K562 (cell line): ENCODE results near the gene IDH1. TPM values are rescaled to one million over a fixed set of nuclear protein-coding genes. Genes with fewer than 3 reads are reported as not detected.
A peak's percentile ranks its signal among the peaks of the same experiment; 100 is the strongest.

Source experiments
- ATAC-seq: fragments of 200-7000 bp; cut with Tn5 transposase; 3 replicates; pipeline ENCODE4 v1.9.1; 2020; ENCODE audit warnings: moderate library complexity
- BruUV-seq: library from RNA; stranded (reverse); fragments of 400-500 nt; replicated peaks from 2 replicates; lab custom pipeline; 2021; lab: Mats Ljungman, UMichigan
- CTCF ChIA-PET: fragments of 300-600 bp; formaldehyde crosslinking; extraction: SDS; loops from one replicate; lab custom pipeline; 2021; ENCODE audit warnings: low intra/inter-chr PET ratio; lab: Yijun Ruan, JAX
- POLR2A ChIA-PET: fragments of 300-600, 350-650 bp; sonication (Branson Sonifier 250); formaldehyde crosslinking; extraction: SDS; loops from one replicate; lab custom pipeline; 2021; ENCODE audit warnings: antibody characterized with exemption, inconsistent platforms; lab: Yijun Ruan, JAX
- DNase-seq, 4 experiments: peaks; one replicate each; pipeline versions ENCODE4 v3.0.0 to v3.0.0-alpha.2; 2011 to 2018; ENCODE audit warnings: low spot score in 3 of 4, mixed read lengths in 3 of 4; ENCODE audit errors: extremely low read depth in 1 of 4
- FAIRE-seq: peaks from 2 replicates; lab custom pipeline; 2011; peaks lifted over from hg19 to GRCh38; lab: Jason Lieb, UNC
- H2AFZ ChIP-seq: 2 replicates; pipeline ENCODE4 v1.6.0; 2011; ENCODE audit warnings: low read depth, low read length, control low read depth, inconsistent platforms
- H3K27ac ChIP-seq: fragments of 200-600 bp; 3 replicates; pipeline ENCODE4 v1.8.0; 2011; ENCODE audit warnings: low read depth, mild to moderate bottlenecking, control low read depth, inconsistent platforms, low read length, moderate library complexity, mixed read lengths; ENCODE audit errors: extremely low read depth
- H3K27me3 ChIP-seq, 2 experiments: fragments of 300-600 bp in 1 of 2; 2 replicates in 1 of 2; 3 replicates in 1 of 2; pipeline versions ENCODE4 v1.6.0 to v1.8.0; 2011; ENCODE audit warnings: inconsistent platforms in 2 of 2, low read length in 2 of 2, mild to moderate bottlenecking in 1 of 2, mixed read lengths in 1 of 2, moderate library complexity in 1 of 2; ENCODE audit not compliant: control insufficient read depth in 2 of 2, insufficient read depth in 2 of 2
- H3K36me3 ChIP-seq: fragments of 300-600 bp; 3 replicates; pipeline ENCODE4 v1.8.0; 2011; ENCODE audit warnings: mild to moderate bottlenecking, low read length, inconsistent platforms; ENCODE audit not compliant: control insufficient read depth, insufficient read depth
- H3K4me1 ChIP-seq, 2 experiments: fragments of 200-600 bp in 1 of 2; replicated peaks in 1 of 2; 2 replicates in 1 of 2; 3 replicates in 1 of 2; pipeline versions ENCODE4 v1.5.1 to v1.8.0; 2011; ENCODE audit warnings: inconsistent platforms in 2 of 2, low read length in 2 of 2, mild to moderate bottlenecking in 1 of 2, mixed read lengths in 1 of 2, moderate library complexity in 1 of 2; ENCODE audit not compliant: control insufficient read depth in 2 of 2, insufficient read depth in 2 of 2
- H3K4me2 ChIP-seq: 2 replicates; pipeline ENCODE4 v1.6.1; 2011; ENCODE audit warnings: low read length, control low read depth, inconsistent platforms, mixed read lengths; ENCODE audit not compliant: insufficient read depth
- H3K4me3 ChIP-seq: fragments of 200-600 bp; sonication (generic), shearing (Covaris generic); 2 replicates; pipeline ENCODE4 v1.5.1; 2016; ENCODE audit warnings: control low read depth, inconsistent platforms
- H3K79me2 ChIP-seq: fragments of 200-600 bp; 3 replicates; pipeline ENCODE4 v1.8.0; 2011; ENCODE audit warnings: low read length, inconsistent platforms; ENCODE audit not compliant: control insufficient read depth, insufficient read depth
- H3K9ac ChIP-seq, 2 experiments: 2 replicates each; pipeline versions ENCODE4 v1.6.0 to v1.6.1; 2011; ENCODE audit warnings: low read depth in 2 of 2, low read length in 2 of 2, control low read depth in 1 of 2, inconsistent platforms in 1 of 2, mild to moderate bottlenecking in 1 of 2, mixed read lengths in 1 of 2; ENCODE audit not compliant: insufficient read depth in 1 of 2
- H3K9me1 ChIP-seq: one replicate; pipeline ENCODE4 v1.6.0; 2011; ENCODE audit warnings: inconsistent platforms, mild to moderate bottlenecking, low read length, moderate library complexity; ENCODE audit not compliant: control insufficient read depth, insufficient read depth
- H3K9me3 ChIP-seq: replicated peaks from 2 replicates; pipeline ENCODE4 v1.5.1; 2011; ENCODE audit warnings: low read depth, low read length, inconsistent platforms; ENCODE audit not compliant: control insufficient read depth, insufficient read depth
- H4K20me1 ChIP-seq: replicated peaks from 2 replicates; pipeline ENCODE4 v1.6.1; 2011; ENCODE audit warnings: low read length, inconsistent platforms, mixed read lengths; ENCODE audit not compliant: control insufficient read depth, insufficient read depth
- ARNT ChIP-seq, 2 experiments: fragments of 450-650 bp; IDR thresholded peaks; 2 replicates each; pipeline ENCODE4 v1.6.1; 2016; ENCODE audit warnings: mild to moderate bottlenecking in 1 of 2
- BRD9 ChIP-seq: fragments of 450-650 bp; IDR thresholded peaks from 2 replicates; pipeline ENCODE4 v1.6.1; 2018; ENCODE audit warnings: low read depth; ENCODE audit not compliant: partially characterized antibody
- CSDE1 ChIP-seq, 2 experiments: fragments of 450-650 bp; IDR thresholded peaks; 2 replicates each; pipeline ENCODE4 v1.6.1; 2016; ENCODE audit warnings: mild to moderate bottlenecking in 1 of 2
- GABPA ChIP-seq: fragments of 200-800 bp; sonication (Bioruptor generic); conservative IDR thresholded peaks from 2 replicates; pipeline ENCODE4 v1.6.1; 2016; ENCODE audit warnings: low read depth, missing genetic modification characterization, missing compliant biosample characterization
- JUND ChIP-seq, 2 experiments: IDR thresholded peaks; 2 replicates in 1 of 2; 3 replicates in 1 of 2; pipeline ENCODE4 v1.6.1; 2011; ENCODE audit warnings: borderline replicate concordance in 2 of 2, low read depth in 2 of 2, low read length in 2 of 2, improper control_type of control experiment in 1 of 2, missing biosample characterization in 1 of 2, missing genetic modification characterization in 1 of 2, missing genetic modification reagents in 1 of 2
- LARP7 ChIP-seq: fragments of 450-650 bp; IDR thresholded peaks from 2 replicates; pipeline ENCODE4 v1.6.1; 2016
- NFE2 ChIP-seq: IDR thresholded peaks from 2 replicates; pipeline ENCODE4 v1.6.1; 2014; ENCODE audit warnings: antibody characterized with exemption, low read depth
- NFIC ChIP-seq: fragments of 450-650 bp; IDR thresholded peaks from 2 replicates; pipeline ENCODE4 v1.6.1; 2017; ENCODE audit warnings: mild to moderate bottlenecking, inconsistent platforms
- SMARCA4 ChIP-seq: fragments of 450-650 bp; IDR thresholded peaks from 2 replicates; pipeline ENCODE4 v1.6.1; 2016
- TOE1 ChIP-seq, 2 experiments: fragments of 450-650 bp in 1 of 2; sonication (generic) in 1 of 2; formaldehyde crosslinking in 1 of 2; IDR thresholded peaks; 2 replicates each; pipeline versions ENCODE4 v1.7.1 to v1.8.0; 2016 to 2022; ENCODE audit warnings: borderline replicate concordance in 2 of 2, mild to moderate bottlenecking in 2 of 2, antibody characterized with exemption in 1 of 2, inconsistent platforms in 1 of 2, low read depth in 1 of 2, missing genetic modification reagents in 1 of 2, moderate library complexity in 1 of 2
- ZNF583 ChIP-seq: fragments of 250-450 bp; sonication (Bioruptor Pico); IDR thresholded peaks from 2 replicates; pipeline ENCODE4 v1.4.0; 2020
- ZNF589 ChIP-seq: fragments of 200-800 bp; sonication (Bioruptor generic); IDR thresholded peaks from 2 replicates; pipeline ENCODE4 v1.6.1; 2016; ENCODE audit warnings: low read depth, missing genetic modification characterization, missing compliant biosample characterization
- ZNF707 ChIP-seq: fragments of 250-450 bp; sonication (Bioruptor Pico); conservative IDR thresholded peaks from 2 replicates; pipeline ENCODE4 v1.8.0; 2022; ENCODE audit warnings: inconsistent platforms, mild to moderate bottlenecking, moderate library complexity
- WGBS: fragments of 100-300 bp; shearing (Covaris generic); methylation state at CpG from one replicate; pipeline ENCODE4 v1.1.6; 2016; ENCODE audit warnings: low coverage, mixed read lengths; ENCODE audit not compliant: insufficient coverage; ENCODE audit errors: missing lambda C conversion rate; 5-methylcytosine and 5-hydroxymethylcytosine counted together
- in situ Hi-C: fragments of 300-500 bp; cut with MboI; formaldehyde crosslinking; loops from 4 replicates; pipeline ENCODE4 v1.15.0; 2018; ENCODE audit warnings: inconsistent platforms, mixed read lengths
- intact Hi-C: fragments of 100-400 bp; cut with micrococcal nuclease; formaldehyde crosslinking; loops from 2 replicates; pipeline ENCODE4 v1.14.2; 2022
- polyA plus RNA-seq, 8 experiments: library from polyadenylated mRNA; depleted of rRNA in 4 of 8; stranded (reverse) in 5 of 8; unstranded in 3 of 8; fragments of >200 nt; fragmentation: Nextera tagmentation in 2 of 8; fragmentation: Illumina TruSeq in 1 of 8; extraction: Ambion mirVana in 2 of 8; extraction: Trizol in 1 of 8; gene quantifications; 2 replicates each; pipeline versions ENCODE4 v1.2.1 to v1.2.3, GENCODE V29; 2011 to 2014; ENCODE audit warnings: inconsistent platforms in 1 of 8, missing spikeins in 1 of 8
- total RNA-seq, 7 experiments: library from RNA; depleted of rRNA in 6 of 7; stranded (reverse); fragments of >200 nt in 6 of 7; fragmentation: Illumina TruSeq in 2 of 7; extraction: Trizol in 2 of 7; gene quantifications; 2 replicates each; pipeline versions ENCODE4 v1.2.1 to v1.2.3, GENCODE V29; 2011 to 2021; ENCODE audit warnings: low replicate concordance in 1 of 7
- TF ChIP-seq, protein P1 (sequence below), 2 experiments: fragments of 450-650 bp; IDR thresholded peaks; 2 replicates each; pipeline ENCODE4 v1.6.1; 2016

The IDH1 gene
- total and polyA plus RNA-seq, 9 of the 15 experiments (the other 6 are each of a cell fraction or from before 2014, with no cell fraction given) = 61.9 to 194 (median 101) TPM

DNA sequence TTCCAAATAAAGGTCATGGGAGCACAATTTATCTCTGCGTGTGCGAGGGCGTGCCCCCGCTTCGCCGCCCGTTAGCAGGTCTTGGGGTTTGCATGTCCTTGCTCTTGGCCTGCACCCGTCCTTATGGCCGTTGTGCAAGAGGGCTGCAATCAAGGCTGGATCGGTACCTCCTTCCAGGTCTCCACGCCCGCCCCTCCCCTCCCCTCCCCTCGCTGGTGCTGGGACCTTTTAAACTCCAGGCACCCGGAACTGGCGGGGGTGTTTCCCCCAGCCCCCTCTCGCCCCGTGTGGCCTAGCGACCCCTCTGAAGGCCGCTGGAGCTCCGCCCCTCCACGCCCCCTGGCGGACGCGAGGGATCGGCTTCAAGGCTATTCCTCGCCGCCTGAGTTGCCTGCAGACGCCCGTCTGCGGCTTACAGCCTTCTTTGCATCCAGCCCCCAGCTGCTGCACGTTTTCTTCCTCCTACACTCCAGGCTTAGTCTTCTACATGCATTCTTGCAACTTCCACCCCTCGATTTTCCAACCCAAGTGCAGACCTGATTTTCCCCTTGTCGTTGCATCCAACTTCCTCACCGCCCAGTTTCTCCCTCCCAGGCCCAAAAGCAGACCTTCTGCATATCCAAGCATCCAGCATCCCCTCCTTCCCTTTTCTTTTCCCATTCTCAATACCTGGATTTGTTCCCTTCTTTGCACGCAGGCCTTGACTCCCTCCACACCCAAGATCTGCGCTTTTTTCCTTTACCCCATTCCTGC lies 577 bp downstream of the IDH1 start (continued):
- no peak for TF ChIP-seq ZNF583 (CRISPR knock-in tag)

DNA sequence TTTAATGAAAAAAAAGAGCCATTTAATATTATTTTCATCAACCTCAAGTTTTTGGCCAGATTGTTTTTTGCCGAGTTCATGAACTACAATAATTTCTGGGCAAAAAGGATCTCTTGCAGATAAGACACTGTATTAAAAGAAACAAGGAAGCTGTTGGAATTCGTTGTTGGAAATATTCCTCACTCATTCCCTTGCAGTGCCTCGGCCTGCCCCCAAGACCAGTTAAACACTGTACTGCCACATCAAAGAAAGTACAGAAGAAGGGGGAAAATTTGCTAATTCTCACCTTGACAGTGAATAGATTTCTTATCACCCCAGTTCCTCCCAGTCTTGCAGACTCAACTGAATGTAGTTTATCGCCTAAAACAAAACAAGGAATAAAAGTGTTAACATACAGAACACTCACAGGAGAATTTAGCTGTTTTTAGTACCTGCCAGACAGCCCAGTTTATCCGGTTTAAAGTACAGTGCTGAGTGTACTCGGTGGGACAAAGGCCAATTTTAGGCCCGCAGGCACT lies 1.2 kb downstream of the IDH1 start:
- H3K27me3 ChIP-seq = no peaks in the 10 kb centered on the region
- H3K9me3 ChIP-seq = no peaks in the 10 kb centered on the region
- 3% methylated on average over 7 of the region's 7 CpGs for WGBS
- peak overlapping the region; percentile 84 for H3K4me3 ChIP-seq
- CTCF ChIA-PET = interaction anchor here (0.6 kb wide), 1 partner anchor 14 kb away, joined by 4 read pairs; no protein-coding TSS in a partner anchor
- no peak for DNase-seq
- FAIRE-seq = peak; percentile 79
- intact Hi-C loops (loop anchor here (1.0 kb wide), 1 partner anchor 78 kb away; no protein-coding TSS in a partner anchor), in situ Hi-C loops (no loop called here)
- POLR2A ChIA-PET = interaction anchor here (0.6 to 4.6 kb wide), 5 partner anchors 12 to 376 kb away, joined by 3 to 21 read pairs (median 4); partner anchors contain the start of gene PIKFYVE
- H3K9me1 ChIP-seq = no peaks in the 10 kb centered on the region
- peak overlapping the region; percentile 81 to 91 for H3K9ac ChIP-seq
- H3K4me2 ChIP-seq = peak overlapping the region; percentile 99
- peaks cover 39% of the 10 kb centered on the region for H3K79me2 ChIP-seq
- H2AFZ ChIP-seq = peak overlapping the region; percentile 74
- H3K4me1 ChIP-seq = peaks cover 8 to 13% of the 10 kb centered on the region in 2 experiments; a peak in 4 of 5 replicates
- peaks cover 52% of the 10 kb centered on the region; the same call in 2 of the 3 replicates for H3K36me3 ChIP-seq
- ATAC-seq = no peak; the same call in 2 of the 3 replicates
- no peaks in the 10 kb centered on the region for H4K20me1 ChIP-seq
- H3K27ac ChIP-seq = peak overlapping the region; percentile 80
- TSS peak; percentile 64 for BruUV-seq
- TF ChIP-seq ZNF589 (CRISPR knock-in tag) (0 out of 2 replicates have a peak, but pooled peaks have one; percentile 25), ARNT (IDR thresholded peaks at IDR 0.05) (peak in 1 of 2 experiments; percentile 18; a peak in 1 of 4 replicates), CSDE1 (IDR thresholded peaks at IDR 0.05) (no peak), TOE1 (IDR thresholded peaks at IDR 0.05; ENCODE audit: borderline replicate concordance) (no peak; the same call in 1 of the 2 replicates), TOE1 (CRISPR knock-in tag; IDR thresholded peaks at IDR 0.05; ENCODE audit: borderline replicate concordance, low read depth) (no peak), NFIC (peak; percentile 73), JUND (IDR thresholded peaks at IDR 0.05; ENCODE audit: borderline replicate concordance, low read depth, low read length) (no peak), JUND (tag; IDR thresholded peaks at IDR 0.05; ENCODE audit: borderline replicate concordance, low read depth, low read length) (0 out of 3 replicates have a peak, but pooled peaks have one; percentile 27), ZNF707 (CRISPR knock-in tag) (no peak), BRD9 (peak; percentile 75), GABPA (tag) (0 out of 2 replicates have a peak, but pooled peaks have one; percentile 12), NFE2 (peak; percentile 45; the same call in 1 of the 2 replicates), LARP7 (0 out of 2 replicates have a peak, but pooled peaks have one; percentile 33), SMARCA4 (peak; percentile 32; the same call in 1 of the 2 replicates)
- TF ChIP-seq, protein P1, sequence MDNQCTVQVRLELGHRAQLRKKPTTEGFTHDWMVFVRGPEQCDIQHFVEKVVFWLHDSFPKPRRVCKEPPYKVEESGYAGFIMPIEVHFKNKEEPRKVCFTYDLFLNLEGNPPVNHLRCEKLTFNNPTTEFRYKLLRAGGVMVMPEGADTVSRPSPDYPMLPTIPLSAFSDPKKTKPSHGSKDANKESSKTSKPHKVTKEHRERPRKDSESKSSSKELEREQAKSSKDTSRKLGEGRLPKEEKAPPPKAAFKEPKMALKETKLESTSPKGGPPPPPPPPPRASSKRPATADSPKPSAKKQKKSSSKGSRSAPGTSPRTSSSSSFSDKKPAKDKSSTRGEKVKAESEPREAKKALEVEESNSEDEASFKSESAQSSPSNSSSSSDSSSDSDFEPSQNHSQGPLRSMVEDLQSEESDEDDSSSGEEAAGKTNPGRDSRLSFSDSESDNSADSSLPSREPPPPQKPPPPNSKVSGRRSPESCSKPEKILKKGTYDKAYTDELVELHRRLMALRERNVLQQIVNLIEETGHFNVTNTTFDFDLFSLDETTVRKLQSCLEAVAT (IDR thresholded peaks at IDR 0.05) = peak; percentile 40 to 45; a peak in 1 of 4 replicates
